Neural progenitor cell (in vitro differentiated cells): Measurements from ENCODE around the gene MKI67. TPM values are rescaled to one million over a fixed set of nuclear protein-coding genes. Genes with fewer than 3 reads are reported as not detected.

Source experiments
- DNase-seq: peaks from one replicate; pipeline ENCODE4 v3.0.0-alpha.2; 2016; ENCODE audit warnings: low spot score
- H2AFZ ChIP-seq: fragments of 200-600 bp; sonication (generic); replicated peaks from 2 replicates; pipeline ENCODE4 v1.6.1; 2016; ENCODE audit warnings: antibody characterized with exemption
- H3F3A ChIP-seq: fragments of 200-600 bp; sonication (generic); 2 replicates; pipeline ENCODE4 v1.6.1; 2016; ENCODE audit warnings: antibody characterized with exemption, low read depth
- H3K27ac ChIP-seq: fragments of 200-600 bp; sonication (generic); 2 replicates; pipeline ENCODE4 v1.5.1; 2016; ENCODE audit warnings: mild to moderate bottlenecking
- H3K27me3 ChIP-seq: fragments of 200-600 bp; sonication (generic); 2 replicates; pipeline ENCODE4 v1.6.1; 2016; ENCODE audit warnings: mild to moderate bottlenecking, moderate library complexity
- H3K36me3 ChIP-seq: fragments of 200-600 bp; sonication (generic); 2 replicates; pipeline ENCODE4 v1.5.1; 2016
- H3K4me1 ChIP-seq: fragments of 200-600 bp; sonication (generic); 2 replicates; pipeline ENCODE4 v1.6.1; 2016; ENCODE audit warnings: mixed run types
- H3K4me2 ChIP-seq: fragments of 200-600 bp; sonication (generic); 2 replicates; pipeline ENCODE4 v1.6.1; 2016
- H3K4me3 ChIP-seq: fragments of 200-600 bp; sonication (generic); 2 replicates; pipeline ENCODE4 v1.5.1; 2016
- H3K79me2 ChIP-seq: fragments of 200-600 bp; sonication (generic); 2 replicates; pipeline ENCODE4 v1.6.1; 2016; ENCODE audit warnings: low read depth
- H3K9ac ChIP-seq: fragments of 200-600 bp; sonication (generic); 2 replicates; pipeline ENCODE4 v1.6.1; 2016
- H3K9me3 ChIP-seq: fragments of 200-600 bp; sonication (generic); 2 replicates; pipeline ENCODE4 v1.5.1; 2016; ENCODE audit warnings: low read depth
- H4K20me1 ChIP-seq: fragments of 200-600 bp; sonication (generic); 2 replicates; pipeline ENCODE4 v1.6.1; 2016; ENCODE audit warnings: low read depth
- H3K27ac Mint-ChIP-seq: 3 replicates; pipeline ENCODE4 v1.8.0; 2021; ENCODE audit warnings: mixed read lengths
- H3K27me3 Mint-ChIP-seq: 2 replicates; pipeline ENCODE4 v1.8.0; 2022; ENCODE audit warnings: low read depth, mild to moderate bottlenecking, inconsistent platforms, moderate library complexity, mixed read lengths; ENCODE audit not compliant: insufficient read depth
- H3K36me3 Mint-ChIP-seq: 3 replicates; pipeline ENCODE4 v1.8.0; 2021; ENCODE audit warnings: mixed read lengths
- H3K4me1 Mint-ChIP-seq: 3 replicates; pipeline ENCODE4 v1.8.0; 2021; ENCODE audit warnings: mixed read lengths
- H3K4me3 Mint-ChIP-seq: 3 replicates; pipeline ENCODE4 v1.8.0; 2021; ENCODE audit warnings: mild to moderate bottlenecking, moderate library complexity, mixed read lengths
- H3K9me3 Mint-ChIP-seq: 3 replicates; pipeline ENCODE4 v1.8.0; 2020; ENCODE audit warnings: mixed read lengths
- EZH2 ChIP-seq: fragments of 200-600 bp; sonication (generic); IDR thresholded peaks from 2 replicates; pipeline ENCODE4 v1.6.1; 2017; ENCODE audit warnings: antibody characterized with exemption, mild to moderate bottlenecking, moderate library complexity
- EZH2phosphoT487 ChIP-seq: fragments of 200-600 bp; sonication (generic); IDR thresholded peaks from 2 replicates; pipeline ENCODE4 v1.6.1; 2017; ENCODE audit warnings: antibody characterized with exemption
- total RNA-seq: library from RNA; depleted of rRNA; stranded (reverse); fragments of >200 nt; gene quantifications from 2 replicates; pipeline ENCODE4 v1.2.3, GENCODE V29; 2015; ENCODE audit warnings: low replicate concordance
- TF ChIP-seq, protein P1 (sequence below): fragments of 200-600 bp; sonication (generic); IDR thresholded peaks from 2 replicates; pipeline ENCODE4 v1.5.1; 2017; ENCODE audit warnings: antibody characterized with exemption, mild to moderate bottlenecking

Gene MKI67
- total RNA-seq, 1 donor from 2014 or later, result 65.8 TPM

DNA sequence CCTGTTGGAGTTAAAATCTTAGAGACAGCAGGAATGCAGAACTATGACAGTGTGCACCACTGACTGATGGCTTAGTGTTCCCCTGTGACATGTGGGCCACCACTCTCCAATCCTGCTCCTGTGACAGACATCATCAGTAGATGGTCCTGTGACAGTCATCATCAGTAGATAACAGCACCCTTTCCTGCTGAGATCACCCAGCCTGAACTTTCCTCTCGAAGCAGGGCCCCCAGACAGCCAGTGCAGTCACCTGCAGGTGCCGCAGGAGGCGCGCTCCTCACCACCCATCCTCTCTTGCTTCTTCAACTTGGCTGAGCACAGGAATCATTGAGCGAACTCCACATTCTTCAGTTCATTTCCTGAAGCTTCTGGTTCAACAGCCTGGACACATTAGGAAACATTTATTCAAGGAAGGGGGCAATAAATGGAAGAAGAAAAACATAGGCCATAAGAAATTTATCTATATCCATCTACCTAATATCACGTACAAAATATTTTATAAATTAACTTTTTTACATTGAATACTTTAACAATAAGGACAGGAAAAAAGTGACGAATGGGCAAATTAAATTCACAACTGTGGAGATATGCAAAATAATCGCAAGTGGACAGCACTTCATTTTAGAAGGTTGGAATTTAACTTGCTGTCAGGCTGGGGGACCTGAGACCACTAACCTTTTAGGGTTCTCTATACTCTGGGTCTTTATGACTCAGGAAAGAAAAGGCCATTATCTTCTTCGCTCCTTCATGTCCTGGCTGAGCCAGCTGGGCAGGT, 32.0 kb upstream of the MKI67 start:
- TF ChIP-seq EZH2phosphoT487, result no peak
- no peak for TF ChIP-seq EZH2
- TF ChIP-seq, protein P1, sequence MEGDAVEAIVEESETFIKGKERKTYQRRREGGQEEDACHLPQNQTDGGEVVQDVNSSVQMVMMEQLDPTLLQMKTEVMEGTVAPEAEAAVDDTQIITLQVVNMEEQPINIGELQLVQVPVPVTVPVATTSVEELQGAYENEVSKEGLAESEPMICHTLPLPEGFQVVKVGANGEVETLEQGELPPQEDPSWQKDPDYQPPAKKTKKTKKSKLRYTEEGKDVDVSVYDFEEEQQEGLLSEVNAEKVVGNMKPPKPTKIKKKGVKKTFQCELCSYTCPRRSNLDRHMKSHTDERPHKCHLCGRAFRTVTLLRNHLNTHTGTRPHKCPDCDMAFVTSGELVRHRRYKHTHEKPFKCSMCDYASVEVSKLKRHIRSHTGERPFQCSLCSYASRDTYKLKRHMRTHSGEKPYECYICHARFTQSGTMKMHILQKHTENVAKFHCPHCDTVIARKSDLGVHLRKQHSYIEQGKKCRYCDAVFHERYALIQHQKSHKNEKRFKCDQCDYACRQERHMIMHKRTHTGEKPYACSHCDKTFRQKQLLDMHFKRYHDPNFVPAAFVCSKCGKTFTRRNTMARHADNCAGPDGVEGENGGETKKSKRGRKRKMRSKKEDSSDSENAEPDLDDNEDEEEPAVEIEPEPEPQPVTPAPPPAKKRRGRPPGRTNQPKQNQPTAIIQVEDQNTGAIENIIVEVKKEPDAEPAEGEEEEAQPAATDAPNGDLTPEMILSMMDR, result no peak
- Histone ChIP-seq H3K4me2 (no peak overlapping the region), H3K27ac (no peak overlapping the region), H3K9ac (no peak overlapping the region), H4K20me1 (no peaks in the 10 kb centered on the region), H3K9me3 (no peaks in the 10 kb centered on the region), H3K79me2 (no peaks in the 10 kb centered on the region), H3K4me1 (no peaks in the 10 kb centered on the region), H3K36me3 (no peaks in the 10 kb centered on the region), H3K27me3 (no peaks in the 10 kb centered on the region), H3F3A (no peaks in the 10 kb centered on the region), H2AFZ (no peak overlapping the region), H3K4me3 (no peak overlapping the region)
- Mint-ChIP-seq H3K36me3 (no peaks in the 10 kb centered on the region), H3K9me3 (no peaks in the 10 kb centered on the region), H3K4me3 (no peak overlapping the region), H3K4me1 (peaks cover 6% of the 10 kb centered on the region), H3K27ac (no peak overlapping the region), H3K27me3 (peaks cover 5% of the 10 kb centered on the region)
- DNase-seq, result no peak

DNA sequence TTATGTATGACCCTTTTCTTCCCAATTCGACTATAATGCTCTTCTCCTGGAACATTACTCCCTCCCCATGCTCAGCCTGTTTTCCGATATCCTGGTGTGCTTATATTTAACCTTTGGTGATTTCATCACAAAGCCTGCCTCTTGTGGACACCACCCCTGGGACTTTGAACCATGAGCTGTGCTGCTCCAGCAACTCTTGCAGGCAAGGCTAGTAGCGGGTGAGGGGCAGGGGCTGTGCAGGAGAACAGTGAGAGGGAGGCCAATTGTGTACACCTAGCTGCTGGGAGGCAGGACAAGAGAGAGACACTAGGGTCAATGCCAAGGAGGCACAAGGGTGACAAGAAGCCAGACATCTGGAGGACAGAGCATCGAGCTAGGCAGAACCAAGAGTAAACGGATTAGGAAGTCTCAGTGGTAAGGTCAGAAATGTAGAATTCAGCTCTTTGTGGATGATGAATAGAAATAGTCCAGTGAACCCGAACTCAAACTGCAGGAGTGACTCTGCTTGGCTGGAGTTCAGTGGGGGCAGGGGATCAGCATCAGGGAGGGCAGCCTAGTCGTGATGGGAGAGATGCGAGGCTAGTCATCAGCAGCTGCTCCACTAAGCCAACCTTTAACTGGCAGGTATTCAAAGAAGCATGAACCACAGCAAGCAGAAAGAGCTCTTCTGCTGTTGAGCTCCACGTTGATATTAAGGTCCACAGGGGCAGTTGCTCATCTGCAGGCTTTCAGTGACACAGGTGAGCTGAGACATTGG, 31.0 kb upstream of the MKI67 start:
- Histone ChIP-seq H3K4me1 (no peaks in the 10 kb centered on the region), H3K27me3 (no peaks in the 10 kb centered on the region), H3K4me3 (no peak overlapping the region), H4K20me1 (no peaks in the 10 kb centered on the region), H3K9ac (no peak overlapping the region), H3K9me3 (no peaks in the 10 kb centered on the region), H3K27ac (no peak overlapping the region), H3K79me2 (no peaks in the 10 kb centered on the region), H3F3A (no peaks in the 10 kb centered on the region), H2AFZ (no peak overlapping the region), H3K36me3 (no peaks in the 10 kb centered on the region), H3K4me2 (no peak overlapping the region)
- Mint-ChIP-seq H3K27me3 (peaks cover 6% of the 10 kb centered on the region), H3K4me1 (peaks cover 9% of the 10 kb centered on the region), H3K27ac (no peak overlapping the region), H3K9me3 (no peaks in the 10 kb centered on the region), H3K36me3 (no peaks in the 10 kb centered on the region), H3K4me3 (no peak overlapping the region)
- DNase-seq, result no peak
- TF ChIP-seq EZH2phosphoT487 (no peak), EZH2 (no peak)
- TF ChIP-seq, protein P1, result no peak

DNA sequence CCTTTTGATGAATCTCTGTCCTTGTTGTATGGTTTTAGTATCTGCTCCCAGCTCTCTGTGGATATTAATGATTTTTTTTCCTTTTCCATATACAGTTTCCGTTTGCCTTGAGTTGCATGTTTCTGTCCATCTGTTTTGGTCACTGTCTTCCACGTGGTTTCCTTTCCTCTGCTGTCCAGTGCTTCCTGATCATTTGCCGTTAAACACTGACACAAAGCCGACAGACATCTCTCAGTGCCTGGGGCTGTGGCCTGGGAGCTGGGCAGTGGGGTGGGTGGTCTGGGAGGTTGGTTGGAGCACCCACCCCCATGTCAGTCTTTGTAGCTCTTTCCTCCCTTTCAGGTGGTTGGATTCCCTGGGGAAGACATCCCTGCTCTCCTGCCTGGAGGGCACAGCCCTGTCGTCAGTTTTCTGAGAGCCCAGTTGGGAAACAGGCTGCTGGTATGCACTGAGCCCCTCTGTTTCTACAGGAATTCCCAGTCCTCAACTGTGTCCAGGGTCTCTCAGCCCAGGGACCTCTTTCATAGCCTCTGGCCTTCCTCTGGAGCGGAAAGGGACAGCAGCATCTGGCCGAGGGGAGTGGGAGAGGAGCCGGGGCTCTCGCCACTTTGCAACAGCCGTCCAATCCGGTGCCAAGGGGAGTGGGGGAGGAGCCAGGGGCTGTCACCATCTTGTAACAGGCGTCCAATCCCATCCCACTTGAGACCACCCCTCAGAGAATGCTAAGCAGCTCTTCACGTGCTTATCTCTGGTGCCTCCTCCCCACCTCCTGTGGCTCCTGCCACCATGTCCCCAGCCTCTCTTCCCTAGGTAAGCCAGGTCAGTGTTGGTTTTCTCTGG, 26.7 kb upstream of the MKI67 start:
- H3K27ac Mint-ChIP-seq, result no peak overlapping the region
- H3K4me1 Mint-ChIP-seq, result peaks cover 20% of the 10 kb centered on the region
- no peak overlapping the region for H3K4me2 ChIP-seq
- no peaks in the 10 kb centered on the region for H3K9me3 ChIP-seq
- H3F3A ChIP-seq, result peaks cover 8% of the 10 kb centered on the region
- no peaks in the 10 kb centered on the region for H4K20me1 ChIP-seq
- H3K4me3 ChIP-seq, result no peak overlapping the region
- no peak overlapping the region for H2AFZ ChIP-seq
- no peaks in the 10 kb centered on the region for H3K79me2 ChIP-seq
- H3K9me3 Mint-ChIP-seq, result no peaks in the 10 kb centered on the region
- H3K9ac ChIP-seq, result no peak overlapping the region
- DNase-seq, result peak; percentile 33
- H3K36me3 Mint-ChIP-seq, result no peaks in the 10 kb centered on the region
- H3K27ac ChIP-seq, result no peak overlapping the region
- H3K4me3 Mint-ChIP-seq, result no peak overlapping the region
- no peaks in the 10 kb centered on the region for H3K36me3 ChIP-seq
- H3K27me3 ChIP-seq, result peaks cover 20% of the 10 kb centered on the region
- TF ChIP-seq EZH2 (no peak), EZH2phosphoT487 (no peak)
- TF ChIP-seq, protein P1, result no peak
- H3K4me1 ChIP-seq, result peaks cover 6% of the 10 kb centered on the region
- peaks cover 13% of the 10 kb centered on the region for H3K27me3 Mint-ChIP-seq
